Right lobe of liver (tissue), 6 donors: ENCODE data around the gene CENPQ. TPM values are rescaled to one million over a fixed set of nuclear protein-coding genes. Genes with fewer than 3 reads are reported as not detected.
A peak's percentile ranks its signal among the peaks of the same experiment; 100 is the strongest.

ENCODE experiments used
- ATAC-seq, 4 donors: fragments of 200-7000 bp; cut with Tn5 transposase; one replicate each; pipeline ENCODE4 v1.9.1; 2020; ENCODE audit warnings: mild to moderate bottlenecking in 4 of 4, moderate library complexity in 4 of 4
- DNase-seq, 3 donors: peaks; one replicate each; pipeline ENCODE4 v3.0.0-alpha.2; 2020
- H3K27ac ChIP-seq, 3 donors: fragments of 200-600 bp; one replicate each; pipeline ENCODE4 v1.8.0; 2022
- H3K27me3 ChIP-seq, 2 donors: fragments of 200-600 bp; one replicate each; pipeline ENCODE4 v1.8.0; 2022
- H3K36me3 ChIP-seq, 4 donors: fragments of 200-600 bp; sonication (generic) in 1 of 4; one replicate each; pipeline versions ENCODE4 v1.5.1 to v1.8.0; 2017 to 2022; ENCODE audit warnings: control low read depth in 1 of 4
- H3K4me1 ChIP-seq, 4 donors: fragments of 200-600 bp; sonication (generic) in 1 of 4; one replicate each; pipeline versions ENCODE4 v1.5.1 to v1.8.0; 2017 to 2022; ENCODE audit warnings: control low read depth in 1 of 4
- H3K4me3 ChIP-seq, 3 donors: fragments of 200-600 bp; one replicate each; pipeline ENCODE4 v1.8.0; 2022
- H3K9me3 ChIP-seq, 4 donors: fragments of 200-600 bp; sonication (generic) in 1 of 4; one replicate each; pipeline versions ENCODE4 v1.5.1 to v1.8.0; 2017 to 2022; ENCODE audit warnings: control low read depth in 1 of 4
- POLR2A ChIP-seq: fragments of 450-650 bp; IDR thresholded peaks from one replicate; pipeline ENCODE4 v1.6.1; 2017; ENCODE audit warnings: antibody characterized with exemption, mild to moderate bottlenecking
- WGBS: methylation state at CpG from one replicate; pipeline ENCODE4 v1.1.6; 2018; ENCODE audit warnings: low coverage, low lambda C conversion rate; ENCODE audit not compliant: insufficient coverage; ENCODE audit errors: missing lambda C conversion rate; 5-methylcytosine and 5-hydroxymethylcytosine counted together
- intact Hi-C, 2 donors: fragments of 100-400 bp; cut with DNase I; formaldehyde crosslinking; loops; one replicate each; pipeline versions ENCODE4 v1.11.2 to v1.14.1; 2022
- total RNA-seq, 6 experiments: library from RNA; depleted of rRNA in 2 of 6; stranded (reverse); fragments of >200 nt in 2 of 6; fragmentation: NEBNext Ultra II Directional in 3 of 6; extraction: Animal tissue kit (Norgen Biotek cat#: 25700) in 3 of 6; gene quantifications; one replicate each; pipeline versions ENCODE4 v1.1.0 to v1.2.4, GENCODE V29; 2016 to 2023
- TF ChIP-seq, protein P1 (sequence below), 4 donors: fragments of 200-600 bp in 3 of 4; fragments of 450-650 bp in 1 of 4; IDR thresholded peaks; one replicate each; pipeline versions ENCODE4 v1.5.1 to v1.8.0; 2016 to 2022; ENCODE audit warnings: antibody characterized with exemption in 4 of 4, mild to moderate bottlenecking in 2 of 4
- donor health status: DM: no; HTN: yes; CAD: no.
- donor health status: DM: no; HTN: no; CAD: no.
- donor health status: DM: no; HTN: no; CAD: no.
- donor health status: DM: no; HTN: yes; CAD: no.
- donor health status: DM: no; HTN: yes; CAD: no.

Gene CENPQ
- total RNA-seq, 6 experiments from 2014 or later = 0.49 to 3.6 (median 1.1) TPM

DNA sequence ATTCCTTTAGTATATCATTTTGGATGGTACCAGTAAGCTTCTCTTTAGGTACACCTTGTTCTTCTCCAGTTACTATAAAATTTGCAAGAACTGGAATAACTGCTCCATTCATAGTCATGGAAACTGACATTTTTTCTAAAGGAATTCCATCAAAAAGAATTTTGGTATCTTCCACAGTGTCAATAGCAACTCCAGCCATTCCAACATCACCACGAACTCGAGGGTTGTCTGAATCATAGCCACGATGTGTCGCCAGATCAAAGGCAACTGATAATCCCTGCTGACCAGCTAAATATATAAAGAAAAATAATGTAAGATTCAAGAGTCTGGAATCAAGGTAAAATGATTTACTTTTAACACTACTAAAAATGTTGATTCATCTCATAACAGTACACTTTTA lies 5.4 kb upstream of the CENPQ start:
- intact Hi-C loops = no loop called here
- TF ChIP-seq, protein P1, sequence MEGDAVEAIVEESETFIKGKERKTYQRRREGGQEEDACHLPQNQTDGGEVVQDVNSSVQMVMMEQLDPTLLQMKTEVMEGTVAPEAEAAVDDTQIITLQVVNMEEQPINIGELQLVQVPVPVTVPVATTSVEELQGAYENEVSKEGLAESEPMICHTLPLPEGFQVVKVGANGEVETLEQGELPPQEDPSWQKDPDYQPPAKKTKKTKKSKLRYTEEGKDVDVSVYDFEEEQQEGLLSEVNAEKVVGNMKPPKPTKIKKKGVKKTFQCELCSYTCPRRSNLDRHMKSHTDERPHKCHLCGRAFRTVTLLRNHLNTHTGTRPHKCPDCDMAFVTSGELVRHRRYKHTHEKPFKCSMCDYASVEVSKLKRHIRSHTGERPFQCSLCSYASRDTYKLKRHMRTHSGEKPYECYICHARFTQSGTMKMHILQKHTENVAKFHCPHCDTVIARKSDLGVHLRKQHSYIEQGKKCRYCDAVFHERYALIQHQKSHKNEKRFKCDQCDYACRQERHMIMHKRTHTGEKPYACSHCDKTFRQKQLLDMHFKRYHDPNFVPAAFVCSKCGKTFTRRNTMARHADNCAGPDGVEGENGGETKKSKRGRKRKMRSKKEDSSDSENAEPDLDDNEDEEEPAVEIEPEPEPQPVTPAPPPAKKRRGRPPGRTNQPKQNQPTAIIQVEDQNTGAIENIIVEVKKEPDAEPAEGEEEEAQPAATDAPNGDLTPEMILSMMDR (IDR thresholded peaks at IDR 0.05) = no peak
- no peak for TF ChIP-seq POLR2A
- Histone ChIP-seq H3K4me1 (peaks cover 0 to 33% (median 0%) of the 10 kb centered on the region in 4 donors), H3K4me3 (no peak overlapping the region), H3K9me3 (no peaks in the 10 kb centered on the region), H3K27me3 (no peaks in the 10 kb centered on the region), H3K36me3 (peaks cover 0 to 57% (median 12%) of the 10 kb centered on the region in 4 donors), H3K27ac (no peak overlapping the region)
- DNase-seq (no peak), ATAC-seq (no peak)
- WGBS = 64% methylated on average over 4 of the region's 4 CpGs

DNA sequence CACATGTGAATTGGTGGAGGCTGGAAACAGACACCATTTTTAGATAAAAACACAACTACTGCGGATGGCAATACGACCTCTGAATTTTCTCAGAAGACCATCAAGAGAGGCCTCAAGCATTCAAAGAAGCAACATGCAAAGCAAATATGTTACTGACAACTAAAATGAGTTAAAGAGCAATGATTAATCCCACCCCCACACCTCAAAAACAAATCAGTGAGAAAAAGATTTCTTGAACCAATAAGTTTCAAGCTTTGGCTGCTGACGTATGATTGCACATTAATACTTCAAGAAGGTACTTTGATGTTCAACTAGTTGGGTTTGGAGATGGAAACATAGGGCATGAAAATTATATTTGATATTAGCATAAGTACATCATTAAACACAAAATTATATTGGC lies 1.1 kb upstream of the CENPQ start:
- H3K27ac ChIP-seq = peak overlapping the region; percentile 77 to 95 (median 92)
- intact Hi-C loops = no loop called here
- H3K27me3 ChIP-seq = no peaks in the 10 kb centered on the region
- DNase-seq (no peak), ATAC-seq (peak in 1 of 4 donors; percentile 37)
- H3K9me3 ChIP-seq = no peaks in the 10 kb centered on the region
- peaks cover 0 to 33% (median 0%) of the 10 kb centered on the region in 4 donors for H3K4me1 ChIP-seq
- TF ChIP-seq POLR2A = no peak
- TF ChIP-seq, protein P1 (IDR thresholded peaks at IDR 0.05) = no peak
- H3K4me3 ChIP-seq = peak overlapping the region; percentile 76 to 83 (median 77)
- peaks cover 0 to 23% (median 7%) of the 10 kb centered on the region in 4 donors for H3K36me3 ChIP-seq
- 11% methylated on average over 3 of the region's 3 CpGs for WGBS

DNA sequence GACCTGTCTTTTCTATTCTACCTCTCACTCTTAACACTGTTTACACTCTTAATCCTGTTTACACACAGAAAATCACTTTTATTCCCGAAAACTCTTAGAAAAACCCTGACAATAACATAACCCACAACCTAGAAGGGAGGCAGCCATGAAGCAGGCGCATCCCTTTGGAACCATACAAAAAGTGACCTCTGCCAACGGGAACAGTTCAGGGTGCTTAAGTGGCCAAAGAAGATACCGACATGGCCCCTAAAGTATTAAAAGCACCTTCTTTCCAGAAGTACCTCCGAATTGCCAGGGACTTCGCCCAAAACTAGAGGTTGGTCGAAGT lies 607 bp upstream of the CENPQ start:
- TF ChIP-seq, protein P1 (IDR thresholded peaks at IDR 0.05) = no peak
- TF ChIP-seq POLR2A = no peak
- H3K27me3 ChIP-seq = no peaks in the 10 kb centered on the region
- no peaks in the 10 kb centered on the region for H3K9me3 ChIP-seq
- no peak for DNase-seq
- WGBS = under 1% methylated on average over 7 of the region's 7 CpGs
- peak overlapping the region; percentile 77 to 95 (median 92) for H3K27ac ChIP-seq
- peaks cover 0 to 28% (median 0%) of the 10 kb centered on the region in 4 donors for H3K4me1 ChIP-seq
- intact Hi-C loops = no loop called here
- H3K36me3 ChIP-seq = peaks cover 0 to 18% (median 4%) of the 10 kb centered on the region in 4 donors
- peak overlapping the region; percentile 76 to 83 (median 77) for H3K4me3 ChIP-seq
- peak; percentile 38 to 61 (median 50) for ATAC-seq

DNA sequence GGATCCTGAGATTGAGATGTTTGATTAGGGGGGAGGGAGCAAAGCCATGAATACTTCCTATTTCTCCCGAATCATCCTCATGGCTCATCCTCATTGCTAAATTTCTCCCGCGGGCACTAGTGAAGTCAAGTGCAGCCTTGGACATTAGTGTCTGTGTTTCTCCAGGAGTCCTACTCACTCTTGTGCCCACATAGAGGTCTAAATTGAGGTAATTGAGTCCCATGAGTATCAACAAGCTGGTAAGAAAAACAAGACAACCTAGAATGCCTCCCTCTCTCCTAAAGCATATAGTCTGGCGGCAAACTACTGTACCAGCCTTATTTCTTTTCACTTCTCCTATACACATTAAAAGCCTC lies 420 bp downstream of the CENPQ start:
- DNase-seq (no peak), ATAC-seq (no peak)
- Histone ChIP-seq H3K4me3 (peak overlapping the region; percentile 76 to 83 (median 77)), H3K36me3 (peaks cover 0 to 8% (median under 1%) of the 10 kb centered on the region in 4 donors), H3K4me1 (peaks cover 0 to 27% (median 0%) of the 10 kb centered on the region in 4 donors), H3K27me3 (no peaks in the 10 kb centered on the region), H3K27ac (peak overlapping the region in 2 of 3 donors; percentile 77 to 95), H3K9me3 (no peaks in the 10 kb centered on the region)
- TF ChIP-seq, protein P1 (IDR thresholded peaks at IDR 0.05) = no peak
- TF ChIP-seq POLR2A = no peak
- 0% methylated on average over 4 of the region's 4 CpGs for WGBS
- intact Hi-C loops = no loop called here

DNA sequence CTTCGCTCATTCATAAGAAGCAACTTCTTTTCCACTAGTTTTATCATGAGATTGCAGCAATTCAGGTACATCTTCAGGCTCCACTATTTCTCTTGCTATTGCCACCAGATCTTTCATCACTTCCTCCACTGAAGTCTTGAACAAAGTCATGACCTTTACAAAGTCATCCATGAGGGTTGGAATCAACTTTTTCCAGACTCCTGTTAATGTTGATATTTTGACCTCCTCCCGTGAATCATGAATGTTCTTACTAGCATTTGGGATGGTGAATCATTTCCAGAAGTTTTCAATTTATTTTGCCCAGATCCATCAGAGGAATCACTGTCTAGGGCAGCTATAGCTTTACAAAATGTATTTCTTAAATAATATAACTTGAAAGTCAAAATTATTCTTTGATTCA lies 1.5 kb downstream of the CENPQ start:
- DNase-seq = no peak
- Histone ChIP-seq H3K9me3 (no peaks in the 10 kb centered on the region), H3K4me1 (peaks cover 0 to 24% (median 0%) of the 10 kb centered on the region in 4 donors), H3K27ac (no peak overlapping the region), H3K4me3 (no peak overlapping the region), H3K36me3 (no peaks in the 10 kb centered on the region), H3K27me3 (no peaks in the 10 kb centered on the region)
- ATAC-seq = no peak
- no peak for TF ChIP-seq POLR2A
- TF ChIP-seq, protein P1 (IDR thresholded peaks at IDR 0.05) = no peak
- intact Hi-C loops = no loop called here
- 81% methylated on average over 2 of the region's 2 CpGs for WGBS
